GM18868 (cell line): Measurements from ENCODE around the gene SEC14L5.

Experiments used
- ATAC-seq: cut with Tn5 transposase; IDR thresholded peaks from one replicate; pipeline ENCODE4 v1.9.1; 2021; ENCODE audit warnings: mild to moderate bottlenecking, moderate library complexity; ENCODE audit not compliant: unreplicated experiment

SEC14L5 gene

GRCh38 chr16:5062790-5063765 lies 104.9 kb downstream of the SEC14L5 start:
- no peak for ATAC-seq

GRCh38 chr16:5064915-5065314 lies 106.8 kb downstream of the SEC14L5 start:
- no peak for ATAC-seq

GRCh38 chr16:5065326-5065725 lies 107.2 kb downstream of the SEC14L5 start:
- ATAC-seq: no peak

DNA sequence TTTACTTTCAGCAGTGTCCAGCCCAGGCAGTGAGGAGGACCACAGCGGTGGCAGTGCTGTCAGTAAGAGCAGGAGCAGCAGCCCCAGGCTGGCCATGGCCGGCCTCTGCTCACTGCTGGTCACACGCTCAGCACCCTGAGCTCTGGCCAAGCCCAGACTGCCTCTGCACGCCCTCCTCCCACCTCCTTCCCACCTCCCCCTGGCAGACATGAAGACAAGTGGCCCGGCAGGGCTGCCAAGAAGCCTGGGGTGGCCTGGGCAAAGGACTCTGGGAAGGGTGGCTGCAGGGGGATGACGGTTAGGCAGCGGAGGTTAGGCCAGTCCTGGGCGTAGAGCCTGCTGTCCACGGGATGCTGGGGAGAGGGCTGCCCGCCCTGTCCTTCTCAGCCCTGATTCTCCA lies 107.7 kb downstream of the SEC14L5 start, which contains the start of gene C16orf89:
TSS of gene C16orf89 (minus strand) at position 144 of the 400 bp plus-strand sequence. CDS start at position 96, 48 bp downstream.
- ATAC-seq: no peak

DNA sequence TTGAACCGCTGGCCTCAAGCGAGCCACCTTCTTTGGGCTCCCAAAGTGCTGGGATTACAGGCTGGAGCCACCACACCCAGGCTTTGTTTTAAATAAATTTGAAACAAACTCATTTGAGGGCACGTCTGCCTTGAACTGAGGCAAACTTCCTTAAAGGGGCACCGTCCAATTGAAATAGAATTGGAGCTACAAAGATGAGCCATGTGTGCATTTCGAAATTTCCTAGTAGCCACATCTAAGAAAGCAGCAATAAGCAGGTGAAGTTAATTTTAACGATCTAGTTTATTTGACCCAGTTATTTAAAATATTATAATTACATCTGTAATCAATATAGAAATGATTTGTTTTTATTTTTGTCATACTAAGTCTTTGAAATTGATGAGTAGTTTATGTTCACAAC lies 108.4 kb downstream of the SEC14L5 start:
- ATAC-seq: no peak
